ENCODE data around the gene CCDC157.
A peak's percentile ranks its signal among the peaks of the same experiment; 100 is the strongest.

The CCDC157 gene
- long read RNA-seq, partial matches to known transcripts, result 0 of 6 reads
- long read RNA-seq, other reads (novel, unspliced or antisense), result 4 of 6 reads

DNA sequence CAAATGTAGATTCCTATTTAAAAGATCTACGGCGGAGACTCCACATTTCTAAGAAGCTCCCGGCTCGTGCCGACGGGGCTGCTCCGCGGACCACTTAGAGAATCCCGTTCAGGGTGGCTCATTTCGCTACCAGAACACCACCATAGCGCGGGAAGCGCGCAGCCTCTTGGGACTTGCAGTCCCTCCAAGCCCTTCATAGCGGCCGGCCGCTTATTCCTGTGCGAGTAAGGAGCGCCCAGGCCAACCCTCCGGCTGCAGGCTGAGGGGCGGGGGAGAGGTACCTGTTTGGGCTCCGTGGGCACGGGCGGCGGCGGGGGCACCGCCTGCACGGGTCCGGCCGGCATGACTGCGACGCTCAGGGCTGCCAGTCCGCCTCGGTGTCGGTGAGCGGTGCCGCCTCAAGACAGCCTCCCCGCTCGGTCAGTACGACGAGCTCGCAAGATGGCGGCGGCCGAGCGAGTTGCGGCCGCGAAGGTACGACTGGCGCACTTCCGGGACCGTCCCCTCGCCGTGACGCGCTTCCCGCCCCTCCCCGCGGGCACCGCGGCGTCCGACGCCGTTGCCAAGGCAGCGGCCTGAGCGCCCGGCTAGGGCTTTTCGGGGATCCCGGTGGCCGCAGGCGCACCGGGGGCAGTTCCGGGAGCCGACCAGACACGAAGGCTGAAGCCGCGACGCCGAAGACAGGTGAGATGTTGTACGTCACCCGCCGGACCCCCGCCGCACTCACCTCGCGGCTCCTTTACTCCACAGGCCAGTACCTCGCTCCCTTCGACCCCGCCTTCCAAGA, at the start of gene CCDC157, which contains the start of gene SF3A1:
Gene CCDC157, plus strand, starts transcription at position 559 of the 787 bp plus-strand sequence. CDS start 8,994 bp downstream, outside the sequence.
Gene SF3A1, minus strand, starts transcription at position 446 of the 787 bp plus-strand sequence. Its CDS starts 102 bp downstream, at position 344.
- TF ChIP-seq GABPA (IDR thresholded peaks at IDR 0.05; ENCODE audit: low read depth) (peak; percentile 92), REST (IDR thresholded peaks at IDR 0.05; ENCODE audit: insufficient replicate concordance, low read depth) (peak; percentile 52), POLR2AphosphoS5 (IDR thresholded peaks at IDR 0.05; ENCODE audit: low read depth) (peak; percentile 96), SPI1 (IDR thresholded peaks at IDR 0.05; ENCODE audit: borderline replicate concordance, low read depth) (no peak)
- TF ChIP-seq, protein P1, sequence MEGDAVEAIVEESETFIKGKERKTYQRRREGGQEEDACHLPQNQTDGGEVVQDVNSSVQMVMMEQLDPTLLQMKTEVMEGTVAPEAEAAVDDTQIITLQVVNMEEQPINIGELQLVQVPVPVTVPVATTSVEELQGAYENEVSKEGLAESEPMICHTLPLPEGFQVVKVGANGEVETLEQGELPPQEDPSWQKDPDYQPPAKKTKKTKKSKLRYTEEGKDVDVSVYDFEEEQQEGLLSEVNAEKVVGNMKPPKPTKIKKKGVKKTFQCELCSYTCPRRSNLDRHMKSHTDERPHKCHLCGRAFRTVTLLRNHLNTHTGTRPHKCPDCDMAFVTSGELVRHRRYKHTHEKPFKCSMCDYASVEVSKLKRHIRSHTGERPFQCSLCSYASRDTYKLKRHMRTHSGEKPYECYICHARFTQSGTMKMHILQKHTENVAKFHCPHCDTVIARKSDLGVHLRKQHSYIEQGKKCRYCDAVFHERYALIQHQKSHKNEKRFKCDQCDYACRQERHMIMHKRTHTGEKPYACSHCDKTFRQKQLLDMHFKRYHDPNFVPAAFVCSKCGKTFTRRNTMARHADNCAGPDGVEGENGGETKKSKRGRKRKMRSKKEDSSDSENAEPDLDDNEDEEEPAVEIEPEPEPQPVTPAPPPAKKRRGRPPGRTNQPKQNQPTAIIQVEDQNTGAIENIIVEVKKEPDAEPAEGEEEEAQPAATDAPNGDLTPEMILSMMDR (IDR thresholded peaks at IDR 0.05; ENCODE audit: insufficient read depth, low read length), result no peak
- no peaks in the 10 kb centered on the region for H3K27me3 ChIP-seq (ENCODE audit: insufficient read depth, poor library complexity, severe bottlenecking)
- DNase-seq (ENCODE audit: low read depth in 1 of 2, low spot score in 1 of 2), result peak; percentile 78 to 91
- peak within 1 kb of the TSS; percentile 97 for H3K27ac ChIP-seq (replicated peaks)
- peak within 1 kb of the TSS; percentile 91 for H3K4me3 ChIP-seq (replicated peaks; ENCODE audit: insufficient read depth, low read length)

DNA sequence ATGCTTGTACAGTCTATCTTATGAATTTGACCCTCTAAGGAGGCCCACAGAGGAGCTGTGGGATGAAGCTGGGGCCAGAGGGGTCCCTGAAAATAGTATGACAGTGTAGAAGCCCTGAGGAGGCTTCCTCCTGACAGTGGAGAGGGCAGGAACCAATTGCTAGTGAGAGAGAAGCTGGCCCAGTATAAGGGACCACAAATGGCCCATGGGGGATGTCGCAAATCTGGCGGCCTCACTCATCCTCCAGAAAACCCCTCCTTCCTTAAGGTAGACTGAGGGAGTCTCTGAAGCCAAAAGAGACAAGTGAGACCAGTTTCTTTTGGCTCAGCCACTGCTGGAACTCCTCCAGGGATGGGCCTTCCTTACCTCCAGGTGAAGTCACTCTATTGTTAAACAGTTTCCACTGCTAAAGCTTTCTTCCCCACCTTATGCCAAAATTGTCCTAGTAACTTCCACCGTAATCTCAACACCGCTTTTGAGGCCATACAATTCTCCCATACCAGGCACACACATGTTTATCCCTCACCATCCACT, 49.7 kb upstream of the CCDC157 start:
- Histone ChIP-seq H3K4me3 (replicated peaks; ENCODE audit: insufficient read depth, low read length) (no peak overlapping the region), H3K27ac (replicated peaks) (peak overlapping the region; percentile 77; the same call in 1 of the 2 replicates), H3K27me3 (ENCODE audit: insufficient read depth, poor library complexity, severe bottlenecking) (no peaks in the 10 kb centered on the region)
- no peak for DNase-seq (ENCODE audit: low read depth in 1 of 2, low spot score in 1 of 2)
- TF ChIP-seq POLR2AphosphoS5 (IDR thresholded peaks at IDR 0.05; ENCODE audit: low read depth) (no peak), GABPA (IDR thresholded peaks at IDR 0.05; ENCODE audit: low read depth) (no peak), REST (IDR thresholded peaks at IDR 0.05; ENCODE audit: insufficient replicate concordance, low read depth) (no peak), SPI1 (IDR thresholded peaks at IDR 0.05; ENCODE audit: borderline replicate concordance, low read depth) (no peak)
- TF ChIP-seq, protein P1 (IDR thresholded peaks at IDR 0.05; ENCODE audit: insufficient read depth, low read length), result no peak

DNA sequence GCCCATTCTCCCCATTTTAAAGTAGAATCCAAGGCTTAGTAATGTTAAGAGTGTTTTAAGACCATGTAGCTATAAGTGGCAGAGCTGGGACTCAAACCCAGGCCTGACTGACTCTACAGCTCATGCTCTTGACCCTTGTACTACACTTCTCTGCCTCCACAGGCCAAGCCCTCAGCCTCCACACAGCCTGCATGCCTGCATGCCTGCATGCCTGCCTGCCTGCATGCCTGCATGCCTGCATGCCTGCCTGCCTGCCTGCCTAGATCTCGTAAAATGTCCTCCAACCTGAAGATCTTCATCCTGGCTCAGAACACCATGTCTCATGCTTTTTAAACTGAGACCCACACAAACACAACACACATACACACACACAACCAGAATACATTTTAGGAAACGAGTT, 48.7 kb upstream of the CCDC157 start:
- Histone ChIP-seq H3K27ac (replicated peaks) (no peak overlapping the region), H3K27me3 (ENCODE audit: insufficient read depth, poor library complexity, severe bottlenecking) (no peaks in the 10 kb centered on the region), H3K4me3 (replicated peaks; ENCODE audit: insufficient read depth, low read length) (no peak overlapping the region)
- DNase-seq (ENCODE audit: low read depth in 1 of 2, low spot score in 1 of 2), result no peak
- TF ChIP-seq, protein P1 (IDR thresholded peaks at IDR 0.05; ENCODE audit: insufficient read depth, low read length), result no peak
- TF ChIP-seq REST (IDR thresholded peaks at IDR 0.05; ENCODE audit: insufficient replicate concordance, low read depth) (no peak), SPI1 (IDR thresholded peaks at IDR 0.05; ENCODE audit: borderline replicate concordance, low read depth) (no peak), POLR2AphosphoS5 (IDR thresholded peaks at IDR 0.05; ENCODE audit: low read depth) (no peak), GABPA (IDR thresholded peaks at IDR 0.05; ENCODE audit: low read depth) (no peak)
